Measurements from ENCODE around the gene CASS4.

The CASS4 gene

DNA sequence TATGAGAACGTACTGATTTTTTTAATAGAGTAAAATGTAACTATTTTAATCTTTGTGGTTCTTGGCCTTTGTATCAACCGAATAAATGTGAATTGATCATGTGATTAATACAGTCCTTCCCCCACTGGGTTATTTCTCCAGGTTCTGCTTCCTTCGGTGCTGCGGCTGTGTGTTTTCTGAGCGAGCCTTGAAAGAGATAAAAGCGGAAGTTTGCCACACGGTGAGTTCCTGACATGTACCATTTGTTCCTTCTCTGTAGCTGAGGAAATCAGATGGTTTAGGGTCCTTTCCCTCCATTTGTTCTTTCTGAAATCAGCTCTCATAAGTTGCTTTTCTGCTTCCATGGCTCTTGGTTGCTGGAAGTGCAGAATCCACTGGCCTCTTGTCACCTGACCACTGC lies 71.9 kb downstream of the CASS4 start:
- no peak for TF ChIP-seq MYC (IDR thresholded peaks at IDR 0.05; ENCODE audit: low read depth, low read length)
- TF ChIP-seq, protein P1, sequence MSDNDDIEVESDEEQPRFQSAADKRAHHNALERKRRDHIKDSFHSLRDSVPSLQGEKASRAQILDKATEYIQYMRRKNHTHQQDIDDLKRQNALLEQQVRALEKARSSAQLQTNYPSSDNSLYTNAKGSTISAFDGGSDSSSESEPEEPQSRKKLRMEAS (IDR thresholded peaks at IDR 0.05; ENCODE audit: low read depth, low read length) = no peak
- TF ChIP-seq POLR2A (IDR thresholded peaks at IDR 0.05; ENCODE audit: extremely low read depth, insufficient read length) = no peak
- TF ChIP-seq, protein P2, sequence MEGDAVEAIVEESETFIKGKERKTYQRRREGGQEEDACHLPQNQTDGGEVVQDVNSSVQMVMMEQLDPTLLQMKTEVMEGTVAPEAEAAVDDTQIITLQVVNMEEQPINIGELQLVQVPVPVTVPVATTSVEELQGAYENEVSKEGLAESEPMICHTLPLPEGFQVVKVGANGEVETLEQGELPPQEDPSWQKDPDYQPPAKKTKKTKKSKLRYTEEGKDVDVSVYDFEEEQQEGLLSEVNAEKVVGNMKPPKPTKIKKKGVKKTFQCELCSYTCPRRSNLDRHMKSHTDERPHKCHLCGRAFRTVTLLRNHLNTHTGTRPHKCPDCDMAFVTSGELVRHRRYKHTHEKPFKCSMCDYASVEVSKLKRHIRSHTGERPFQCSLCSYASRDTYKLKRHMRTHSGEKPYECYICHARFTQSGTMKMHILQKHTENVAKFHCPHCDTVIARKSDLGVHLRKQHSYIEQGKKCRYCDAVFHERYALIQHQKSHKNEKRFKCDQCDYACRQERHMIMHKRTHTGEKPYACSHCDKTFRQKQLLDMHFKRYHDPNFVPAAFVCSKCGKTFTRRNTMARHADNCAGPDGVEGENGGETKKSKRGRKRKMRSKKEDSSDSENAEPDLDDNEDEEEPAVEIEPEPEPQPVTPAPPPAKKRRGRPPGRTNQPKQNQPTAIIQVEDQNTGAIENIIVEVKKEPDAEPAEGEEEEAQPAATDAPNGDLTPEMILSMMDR (IDR thresholded peaks at IDR 0.05; ENCODE audit: low read depth, low read length) = no peak
- no peak overlapping the region for H3K4me3 ChIP-seq (ENCODE audit: low read depth, low read length)
- no peak for DNase-seq (ENCODE audit: low read depth)

- no peak for TF ChIP-seq POLR2A (IDR thresholded peaks at IDR 0.05; ENCODE audit: extremely low read depth, insufficient read length)
- TF ChIP-seq, protein P2 (IDR thresholded peaks at IDR 0.05; ENCODE audit: low read depth, low read length) = no peak
- no peak overlapping the region for H3K4me3 ChIP-seq (ENCODE audit: low read depth, low read length)
- peak; percentile 28 for DNase-seq (ENCODE audit: low read depth)
Measured at GRCh38 chr20:56487216-56487615, 75.2 kb downstream of the CASS4 start.

GRCh38 chr20:56488566-56488965 lies 76.5 kb downstream of the CASS4 start:
- no peak for TF ChIP-seq MYC (IDR thresholded peaks at IDR 0.05; ENCODE audit: low read depth, low read length)
- DNase-seq (ENCODE audit: low read depth) = no peak
- H3K4me3 ChIP-seq (ENCODE audit: low read depth, low read length) = no peak overlapping the region

GRCh38 chr20:56501116-56501515 lies 89.1 kb downstream of the CASS4 start:
- DNase-seq (ENCODE audit: low read depth) = no peak
- H3K4me3 ChIP-seq (ENCODE audit: low read depth, low read length) = no peak overlapping the region
- TF ChIP-seq, protein P2 (IDR thresholded peaks at IDR 0.05; ENCODE audit: low read depth, low read length) = no peak
- no peak for TF ChIP-seq POLR2A (IDR thresholded peaks at IDR 0.05; ENCODE audit: extremely low read depth, insufficient read length)
- TF ChIP-seq, protein P1 (IDR thresholded peaks at IDR 0.05; ENCODE audit: low read depth, low read length) = no peak
- no peak for TF ChIP-seq MYC (IDR thresholded peaks at IDR 0.05; ENCODE audit: low read depth, low read length)

DNA sequence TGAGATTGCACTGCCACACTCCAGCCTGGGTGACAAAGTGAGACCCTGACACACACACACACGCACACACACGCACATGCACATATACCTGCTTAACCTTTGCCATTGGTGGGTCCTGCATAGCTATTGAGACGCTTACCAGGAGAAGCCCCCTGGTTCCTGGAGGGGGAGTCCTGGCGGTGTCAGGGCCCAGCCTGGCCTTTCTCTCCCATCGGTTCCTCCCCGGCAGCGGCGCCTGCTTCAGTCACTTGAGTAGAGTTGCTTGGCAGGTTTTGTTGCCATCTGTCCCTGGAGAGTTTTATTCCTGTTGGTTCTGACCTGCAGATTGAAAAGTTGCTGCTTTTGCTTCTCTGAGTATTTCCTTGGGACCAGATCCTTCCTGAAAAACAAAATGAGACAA lies 91.9 kb downstream of the CASS4 start:
- no peak for DNase-seq (ENCODE audit: low read depth)
- TF ChIP-seq POLR2A (IDR thresholded peaks at IDR 0.05; ENCODE audit: extremely low read depth, insufficient read length) (no peak), MYC (IDR thresholded peaks at IDR 0.05; ENCODE audit: low read depth, low read length) (no peak)
- TF ChIP-seq, protein P2 (IDR thresholded peaks at IDR 0.05; ENCODE audit: low read depth, low read length) = no peak
- TF ChIP-seq, protein P1 (IDR thresholded peaks at IDR 0.05; ENCODE audit: low read depth, low read length) = no peak
- H3K4me3 ChIP-seq (ENCODE audit: low read depth, low read length) = no peak overlapping the region

DNA sequence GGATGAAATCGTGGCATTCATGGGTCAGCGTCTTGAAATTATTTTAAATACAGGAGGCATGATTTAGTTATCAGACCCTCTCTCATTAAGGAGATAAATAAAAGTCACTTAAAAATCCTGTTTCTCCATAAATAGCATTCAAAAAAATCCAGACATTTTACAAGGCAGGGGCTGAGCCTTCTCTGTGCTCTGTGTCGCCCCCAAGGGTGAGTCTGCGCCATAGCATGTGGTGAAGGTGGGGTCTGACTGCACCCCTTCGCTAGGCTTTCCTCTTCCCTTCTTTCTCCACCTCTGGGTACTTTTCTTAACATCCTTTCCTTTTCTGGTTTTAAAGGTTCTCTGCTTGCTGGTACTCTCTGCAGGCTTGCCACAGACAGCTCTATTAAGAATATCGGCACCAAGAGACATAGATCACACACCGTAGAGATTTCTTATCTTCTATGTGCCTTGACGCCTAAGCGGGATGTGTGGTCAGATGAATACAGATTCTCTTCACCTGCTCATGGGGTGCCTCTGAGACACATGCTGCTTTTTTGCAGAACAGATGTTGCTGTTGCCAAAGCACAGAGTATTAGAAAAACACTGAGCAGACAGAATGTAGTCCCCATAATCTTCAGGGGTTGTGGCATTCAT lies 92.4 kb downstream of the CASS4 start:
- no peak for TF ChIP-seq POLR2A (IDR thresholded peaks at IDR 0.05; ENCODE audit: extremely low read depth, insufficient read length)
- TF ChIP-seq, protein P2 (IDR thresholded peaks at IDR 0.05; ENCODE audit: low read depth, low read length) = peak; percentile 66

More for the DNA sequence above, 92.4 kb downstream of the CASS4 start:
- H3K4me3 ChIP-seq (ENCODE audit: low read depth, low read length) = no peak overlapping the region
- peak; percentile 23 for DNase-seq (ENCODE audit: low read depth)

Data from NB4 (cell line).